Neural cell (in vitro differentiated cells): ENCODE measurements around the gene WNT10A. TPM values are rescaled to one million over a fixed set of nuclear protein-coding genes. Genes with fewer than 3 reads are reported as not detected.

Experiments
- H2AFZ ChIP-seq: fragments of 200-600, 300-800 bp; sonication (generic), shearing (Covaris generic); 2 replicates; pipeline ENCODE4 v1.6.0; 2014; ENCODE audit warnings: low read depth, mild to moderate bottlenecking, antibody characterized with exemption, low read length, moderate library complexity
- H3F3A ChIP-seq: fragments of 200-600 bp; shearing (Covaris generic); 2 replicates; pipeline ENCODE4 v1.6.1; 2016; ENCODE audit warnings: mild to moderate bottlenecking, moderate library complexity, mixed read lengths, antibody characterized with exemption, low read length; ENCODE audit not compliant: insufficient read depth, poor library complexity, severe bottlenecking
- H3K27ac ChIP-seq: fragments of 200-600, 300-800 bp; sonication (generic), shearing (Covaris generic); 2 replicates; pipeline ENCODE4 v1.5.1; 2014; ENCODE audit warnings: mild to moderate bottlenecking, low read length, moderate library complexity
- H3K27me3 ChIP-seq: fragments of 300-800, 200-600 bp; sonication (generic), shearing (Covaris generic); 2 replicates; pipeline ENCODE4 v1.6.0; 2014; ENCODE audit warnings: mild to moderate bottlenecking, low read depth, low read length, moderate library complexity; ENCODE audit not compliant: insufficient read depth
- H3K36me3 ChIP-seq: fragments of 300-800, 200-600 bp; sonication (generic), shearing (Covaris generic); 2 replicates; pipeline ENCODE4 v1.5.1; 2014; ENCODE audit warnings: mild to moderate bottlenecking, antibody characterized with exemption, low read length, moderate library complexity; ENCODE audit not compliant: insufficient read depth
- H3K4me2 ChIP-seq: fragments of 300-800, 200-600 bp; sonication (generic), shearing (Covaris generic); 2 replicates; pipeline ENCODE4 v1.6.0; 2014; ENCODE audit warnings: mild to moderate bottlenecking, low read length
- H3K4me3 ChIP-seq: fragments of 300-800, 200-600 bp; sonication (generic), shearing (Covaris generic); 2 replicates; pipeline ENCODE4 v1.5.1; 2014; ENCODE audit warnings: mild to moderate bottlenecking, low read length, moderate library complexity
- H3K79me2 ChIP-seq: fragments of 200-600 bp; shearing (Covaris generic); replicated peaks from 2 replicates; pipeline ENCODE4 v1.6.0; 2014; ENCODE audit warnings: mild to moderate bottlenecking, low read length, moderate library complexity; ENCODE audit not compliant: insufficient read depth
- H3K9ac ChIP-seq: fragments of 300-800, 200-600 bp; sonication (generic), shearing (Covaris generic); 2 replicates; pipeline ENCODE4 v1.6.1; 2016; ENCODE audit warnings: mild to moderate bottlenecking, low read length, mixed read lengths
- H3K9me2 ChIP-seq: fragments of 200-600 bp; shearing (Covaris generic); 2 replicates; pipeline ENCODE4 v1.6.1; 2016; ENCODE audit warnings: mild to moderate bottlenecking, low read length, mixed read lengths; ENCODE audit not compliant: insufficient read depth
- H3K9me3 ChIP-seq: fragments of 200-600, 300-800 bp; sonication (generic), shearing (Covaris generic); 2 replicates; pipeline ENCODE4 v1.6.1; 2016; ENCODE audit warnings: mild to moderate bottlenecking, mixed run types, low read length, moderate library complexity, mixed read lengths
- H4K20me1 ChIP-seq: fragments of 200-600 bp; shearing (Covaris generic); 2 replicates; pipeline ENCODE4 v1.6.1; 2016; ENCODE audit warnings: mild to moderate bottlenecking, mixed run types; ENCODE audit not compliant: insufficient read depth
- EP300 ChIP-seq: fragments of 450-650 bp; conservative IDR thresholded peaks from 2 replicates; pipeline ENCODE4 v1.6.1; 2014; ENCODE audit warnings: antibody characterized with exemption, mild to moderate bottlenecking, moderate library complexity; ENCODE audit not compliant: poor library complexity, severe bottlenecking
- EZH2 ChIP-seq: fragments of 200-600, 300-800 bp; shearing (Covaris generic), sonication (generic); IDR thresholded peaks from 2 replicates; pipeline ENCODE4 v1.6.1; 2014; ENCODE audit warnings: antibody characterized with exemption, low read length, borderline replicate concordance, mild to moderate bottlenecking; ENCODE audit not compliant: insufficient read depth, poor library complexity, severe bottlenecking
- MXI1 ChIP-seq: fragments of 450-650 bp; conservative IDR thresholded peaks from 2 replicates; pipeline ENCODE4 v1.6.1; 2014; ENCODE audit warnings: antibody characterized with exemption, mild to moderate bottlenecking; ENCODE audit not compliant: poor library complexity, severe bottlenecking
- POLR2AphosphoS5 ChIP-seq: IDR thresholded peaks from 2 replicates; pipeline ENCODE4 v1.6.1; 2012
- RAD21 ChIP-seq: fragments of 450-650 bp; conservative IDR thresholded peaks from 2 replicates; pipeline ENCODE4 v1.6.1; 2014; ENCODE audit warnings: antibody characterized with exemption, mild to moderate bottlenecking, moderate library complexity
- SMC3 ChIP-seq: fragments of 450-650 bp; conservative IDR thresholded peaks from 2 replicates; pipeline ENCODE4 v1.6.1; 2014; ENCODE audit warnings: antibody characterized with exemption, mild to moderate bottlenecking, moderate library complexity; ENCODE audit not compliant: poor library complexity
- TAF1 ChIP-seq: IDR thresholded peaks from 2 replicates; pipeline ENCODE4 v1.6.1; 2012; ENCODE audit warnings: low read depth
- polyA plus RNA-seq: library from polyadenylated mRNA; depleted of rRNA; stranded (reverse); fragments of >200 nt; gene quantifications from 2 replicates; pipeline ENCODE4 v1.2.3, GENCODE V29; 2014
- TF ChIP-seq, protein P1 (sequence below): fragments of 450-650 bp; IDR thresholded peaks from 2 replicates; pipeline ENCODE4 v1.5.1; 2014; ENCODE audit warnings: antibody characterized with exemption, mild to moderate bottlenecking, moderate library complexity; ENCODE audit not compliant: poor library complexity, severe bottlenecking
- TF ChIP-seq, protein P2 (sequence below): IDR thresholded peaks from 2 replicates; pipeline ENCODE4 v1.6.1; 2012; ENCODE audit warnings: borderline replicate concordance

WNT10A gene
- polyA plus RNA-seq, 1 donor from 2014 or later = 0.14 TPM

DNA sequence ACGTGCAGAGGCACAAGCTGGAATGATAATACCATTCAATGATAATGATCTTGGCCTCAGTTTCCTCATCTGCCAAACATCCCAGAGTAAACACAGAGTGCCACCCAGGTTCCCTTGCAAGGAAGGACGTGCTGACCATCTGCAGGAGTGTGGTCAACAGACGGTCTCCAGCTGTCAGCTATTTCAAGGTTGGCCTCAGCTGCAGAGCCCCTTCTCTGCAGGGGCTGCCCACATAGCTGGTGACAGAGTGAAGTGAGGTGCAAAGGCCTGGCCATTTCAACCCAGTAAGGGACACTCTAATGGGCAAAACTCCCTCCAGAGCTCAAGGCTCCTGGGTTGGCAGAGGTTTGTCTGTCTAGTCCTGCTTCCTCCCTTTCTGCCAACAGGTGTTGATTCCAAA is 29.4 kb upstream of the WNT10A start:
- H3F3A ChIP-seq = no peaks in the 10 kb centered on the region
- H3K36me3 ChIP-seq = no peaks in the 10 kb centered on the region
- H3K27me3 ChIP-seq = peaks cover 54% of the 10 kb centered on the region
- no peak overlapping the region for H3K4me3 ChIP-seq
- no peak for TF ChIP-seq POLR2AphosphoS5
- TF ChIP-seq, protein P1, sequence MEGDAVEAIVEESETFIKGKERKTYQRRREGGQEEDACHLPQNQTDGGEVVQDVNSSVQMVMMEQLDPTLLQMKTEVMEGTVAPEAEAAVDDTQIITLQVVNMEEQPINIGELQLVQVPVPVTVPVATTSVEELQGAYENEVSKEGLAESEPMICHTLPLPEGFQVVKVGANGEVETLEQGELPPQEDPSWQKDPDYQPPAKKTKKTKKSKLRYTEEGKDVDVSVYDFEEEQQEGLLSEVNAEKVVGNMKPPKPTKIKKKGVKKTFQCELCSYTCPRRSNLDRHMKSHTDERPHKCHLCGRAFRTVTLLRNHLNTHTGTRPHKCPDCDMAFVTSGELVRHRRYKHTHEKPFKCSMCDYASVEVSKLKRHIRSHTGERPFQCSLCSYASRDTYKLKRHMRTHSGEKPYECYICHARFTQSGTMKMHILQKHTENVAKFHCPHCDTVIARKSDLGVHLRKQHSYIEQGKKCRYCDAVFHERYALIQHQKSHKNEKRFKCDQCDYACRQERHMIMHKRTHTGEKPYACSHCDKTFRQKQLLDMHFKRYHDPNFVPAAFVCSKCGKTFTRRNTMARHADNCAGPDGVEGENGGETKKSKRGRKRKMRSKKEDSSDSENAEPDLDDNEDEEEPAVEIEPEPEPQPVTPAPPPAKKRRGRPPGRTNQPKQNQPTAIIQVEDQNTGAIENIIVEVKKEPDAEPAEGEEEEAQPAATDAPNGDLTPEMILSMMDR = no peak
- TF ChIP-seq SMC3 = no peak
- TF ChIP-seq, protein P2, sequence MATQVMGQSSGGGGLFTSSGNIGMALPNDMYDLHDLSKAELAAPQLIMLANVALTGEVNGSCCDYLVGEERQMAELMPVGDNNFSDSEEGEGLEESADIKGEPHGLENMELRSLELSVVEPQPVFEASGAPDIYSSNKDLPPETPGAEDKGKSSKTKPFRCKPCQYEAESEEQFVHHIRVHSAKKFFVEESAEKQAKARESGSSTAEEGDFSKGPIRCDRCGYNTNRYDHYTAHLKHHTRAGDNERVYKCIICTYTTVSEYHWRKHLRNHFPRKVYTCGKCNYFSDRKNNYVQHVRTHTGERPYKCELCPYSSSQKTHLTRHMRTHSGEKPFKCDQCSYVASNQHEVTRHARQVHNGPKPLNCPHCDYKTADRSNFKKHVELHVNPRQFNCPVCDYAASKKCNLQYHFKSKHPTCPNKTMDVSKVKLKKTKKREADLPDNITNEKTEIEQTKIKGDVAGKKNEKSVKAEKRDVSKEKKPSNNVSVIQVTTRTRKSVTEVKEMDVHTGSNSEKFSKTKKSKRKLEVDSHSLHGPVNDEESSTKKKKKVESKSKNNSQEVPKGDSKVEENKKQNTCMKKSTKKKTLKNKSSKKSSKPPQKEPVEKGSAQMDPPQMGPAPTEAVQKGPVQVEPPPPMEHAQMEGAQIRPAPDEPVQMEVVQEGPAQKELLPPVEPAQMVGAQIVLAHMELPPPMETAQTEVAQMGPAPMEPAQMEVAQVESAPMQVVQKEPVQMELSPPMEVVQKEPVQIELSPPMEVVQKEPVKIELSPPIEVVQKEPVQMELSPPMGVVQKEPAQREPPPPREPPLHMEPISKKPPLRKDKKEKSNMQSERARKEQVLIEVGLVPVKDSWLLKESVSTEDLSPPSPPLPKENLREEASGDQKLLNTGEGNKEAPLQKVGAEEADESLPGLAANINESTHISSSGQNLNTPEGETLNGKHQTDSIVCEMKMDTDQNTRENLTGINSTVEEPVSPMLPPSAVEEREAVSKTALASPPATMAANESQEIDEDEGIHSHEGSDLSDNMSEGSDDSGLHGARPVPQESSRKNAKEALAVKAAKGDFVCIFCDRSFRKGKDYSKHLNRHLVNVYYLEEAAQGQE = no peak
- no peak for TF ChIP-seq MXI1
- TF ChIP-seq RAD21 = no peak
- no peak for TF ChIP-seq EP300
- no peak for TF ChIP-seq EZH2
- TF ChIP-seq TAF1 = no peak
- H3K27ac ChIP-seq = no peak overlapping the region
- no peak overlapping the region for H3K9ac ChIP-seq
- H4K20me1 ChIP-seq = no peaks in the 10 kb centered on the region
- H3K79me2 ChIP-seq = no peaks in the 10 kb centered on the region
- no peaks in the 10 kb centered on the region for H3K9me2 ChIP-seq
- H3K4me2 ChIP-seq = no peak overlapping the region
- H3K9me3 ChIP-seq = no peaks in the 10 kb centered on the region
- no peak overlapping the region for H2AFZ ChIP-seq

DNA sequence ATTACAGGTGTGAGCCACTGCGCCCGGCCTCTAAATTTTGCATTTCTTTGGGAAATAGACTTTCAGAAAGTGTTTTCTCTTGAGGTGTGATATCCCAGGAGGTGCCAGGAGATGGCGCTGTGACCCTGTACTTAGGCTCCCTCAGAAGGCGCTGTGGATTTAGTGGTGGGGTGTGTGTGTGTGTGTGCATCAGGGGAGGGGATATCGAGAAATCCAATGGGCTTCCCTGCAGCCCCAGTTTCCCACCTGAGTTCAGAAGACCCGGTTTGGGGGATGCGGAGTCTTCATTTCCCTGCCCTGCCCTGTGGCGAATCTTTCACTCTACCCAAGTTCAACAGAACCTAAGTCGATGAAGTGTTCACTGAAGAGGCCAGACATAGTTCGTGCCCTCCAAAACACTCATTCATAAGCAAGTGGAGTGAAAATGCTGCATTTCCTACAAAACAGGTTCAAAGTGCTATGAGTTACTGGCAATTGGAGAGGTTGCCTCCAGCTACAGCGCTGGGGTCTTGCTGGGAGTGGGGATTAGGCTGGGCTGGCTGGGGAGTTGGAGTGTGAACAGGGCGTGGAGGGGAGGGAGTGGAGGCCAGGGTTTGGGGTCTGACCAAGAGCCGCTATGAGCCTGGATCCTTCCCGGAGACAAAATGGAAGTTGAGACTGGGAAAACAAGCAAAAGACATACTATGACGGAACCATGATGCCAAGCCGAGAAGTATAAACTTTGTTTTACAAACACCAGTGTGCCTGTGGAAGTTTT is 27.6 kb upstream of the WNT10A start:
- no peak overlapping the region for H2AFZ ChIP-seq
- H3K9me3 ChIP-seq = no peaks in the 10 kb centered on the region
- no peaks in the 10 kb centered on the region for H3K79me2 ChIP-seq
- no peak overlapping the region for H3K4me2 ChIP-seq
- H3K9ac ChIP-seq = no peak overlapping the region
- H3K9me2 ChIP-seq = no peaks in the 10 kb centered on the region
- H3K36me3 ChIP-seq = no peaks in the 10 kb centered on the region
- no peak overlapping the region for H3K27ac ChIP-seq
- peaks cover 69% of the 10 kb centered on the region for H3K27me3 ChIP-seq
- TF ChIP-seq TAF1 = no peak
- TF ChIP-seq POLR2AphosphoS5 = no peak
- TF ChIP-seq RAD21 = peak; percentile 54
- TF ChIP-seq, protein P1 = peak; percentile 58
- TF ChIP-seq EZH2 = no peak
- TF ChIP-seq, protein P2 = no peak
- no peak for TF ChIP-seq EP300
- no peak for TF ChIP-seq MXI1
- TF ChIP-seq SMC3 = peak; percentile 44
- no peaks in the 10 kb centered on the region for H4K20me1 ChIP-seq
- H3F3A ChIP-seq = no peaks in the 10 kb centered on the region
- H3K4me3 ChIP-seq = no peak overlapping the region
